HG03139 (cell line): ENCODE data around the gene INTS15.

Source experiments
- ATAC-seq: cut with Tn5 transposase; IDR thresholded peaks from one replicate; pipeline ENCODE4 v1.9.1; 2021; ENCODE audit not compliant: unreplicated experiment

Gene INTS15

GRCh38 chr7:6642239-6642839, 52.5 kb downstream of the INTS15 start:
- ATAC-seq = no peak

DNA sequence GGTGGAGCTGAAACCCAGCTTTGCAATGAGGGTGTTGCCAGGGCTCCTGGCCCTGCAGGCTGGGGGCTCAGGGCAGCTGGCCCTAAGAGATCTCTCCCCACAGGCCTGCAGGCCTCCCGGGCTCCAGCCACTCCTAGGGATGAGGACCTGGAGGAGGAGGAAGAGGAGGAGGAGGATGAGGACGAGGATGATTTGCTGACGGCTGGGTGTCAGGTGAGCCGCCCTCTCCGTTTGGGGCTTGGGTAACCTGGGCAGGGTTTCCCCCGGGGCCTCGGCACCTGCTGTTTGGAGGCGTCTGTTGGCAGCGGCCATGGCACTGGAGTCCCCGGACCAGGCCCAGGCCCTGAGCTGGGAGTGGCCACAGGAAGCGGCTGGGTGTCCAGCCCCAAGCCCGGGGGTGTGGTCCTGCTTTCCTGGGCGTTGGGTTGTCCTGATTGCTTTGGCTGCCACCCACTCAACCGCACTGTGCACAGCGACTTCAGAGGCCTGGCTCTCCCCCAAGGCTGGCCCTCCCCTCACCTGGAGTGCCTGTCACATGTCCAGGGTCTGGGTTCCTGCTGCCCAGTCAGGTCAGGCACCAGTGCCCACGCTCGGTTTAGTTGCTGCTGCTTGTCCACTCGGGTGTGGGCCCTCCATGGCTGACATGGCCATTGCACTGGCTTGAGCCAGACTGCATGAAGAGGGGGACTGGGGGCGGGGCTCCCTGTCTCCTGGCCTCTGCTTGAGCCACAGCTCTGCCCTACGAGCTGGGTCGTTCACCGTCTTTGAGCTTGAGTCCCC, 53.2 kb downstream of the INTS15 start:
- ATAC-seq = no peak

DNA sequence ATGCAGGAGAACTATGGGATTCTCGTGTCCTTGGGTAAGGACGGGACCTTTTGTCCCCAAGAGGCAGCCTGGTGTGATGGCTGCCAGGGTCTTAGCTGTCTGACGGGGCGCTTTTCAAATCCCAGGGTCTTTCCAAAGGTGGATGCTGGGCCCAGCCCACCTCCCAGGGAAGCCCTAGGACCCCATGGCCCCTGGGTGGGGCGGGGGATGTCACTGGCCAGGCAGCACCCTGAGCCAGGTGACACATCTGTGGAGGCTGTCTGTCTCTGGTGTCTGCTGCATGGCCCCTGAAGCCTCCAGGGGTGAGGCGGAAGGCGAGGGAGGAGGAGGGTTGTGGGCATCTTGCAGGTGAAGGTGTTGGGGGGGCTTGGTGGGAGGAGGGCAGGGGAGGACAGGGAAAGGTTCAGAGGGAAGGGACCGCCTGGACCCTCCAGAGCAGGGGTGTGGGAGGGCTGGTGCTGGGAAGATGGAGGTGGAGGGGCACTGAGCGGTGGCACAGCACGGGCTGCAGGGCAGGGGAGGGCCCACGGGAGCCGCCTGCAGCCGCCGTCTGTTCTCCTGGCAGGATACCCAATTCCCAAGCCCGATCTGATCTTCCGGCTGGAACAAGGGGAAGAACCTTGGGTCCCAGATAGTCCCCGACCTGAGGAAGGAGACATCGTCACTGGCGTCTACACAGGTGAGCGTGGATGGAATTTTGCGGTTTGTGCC, 54.2 kb downstream of the INTS15 start:
- ATAC-seq = no peak

GRCh38 chr7:6644728-6645127, 54.9 kb downstream of the INTS15 start:
- no peak for ATAC-seq

DNA sequence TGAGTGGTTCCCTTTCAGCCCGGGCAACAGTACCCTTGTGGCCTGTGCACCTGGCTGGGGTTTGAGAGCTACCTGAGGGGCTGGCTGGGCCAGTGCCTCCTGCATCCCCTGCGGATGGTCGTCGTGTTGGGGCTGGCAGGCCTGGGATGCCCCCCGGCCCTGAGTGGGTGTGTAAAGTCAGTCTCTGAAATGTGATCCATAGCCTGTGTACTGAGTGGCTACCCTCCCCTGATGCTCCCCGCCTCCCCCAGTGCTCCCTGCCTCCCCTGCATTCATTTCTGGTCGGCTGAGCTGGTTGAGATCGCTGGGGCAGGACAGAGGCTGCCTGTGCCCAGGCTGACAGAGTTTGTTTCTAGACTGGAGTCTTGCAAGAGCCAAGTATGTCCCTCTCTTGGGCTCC, 56.6 kb downstream of the INTS15 start:
- no peak for ATAC-seq

DNA sequence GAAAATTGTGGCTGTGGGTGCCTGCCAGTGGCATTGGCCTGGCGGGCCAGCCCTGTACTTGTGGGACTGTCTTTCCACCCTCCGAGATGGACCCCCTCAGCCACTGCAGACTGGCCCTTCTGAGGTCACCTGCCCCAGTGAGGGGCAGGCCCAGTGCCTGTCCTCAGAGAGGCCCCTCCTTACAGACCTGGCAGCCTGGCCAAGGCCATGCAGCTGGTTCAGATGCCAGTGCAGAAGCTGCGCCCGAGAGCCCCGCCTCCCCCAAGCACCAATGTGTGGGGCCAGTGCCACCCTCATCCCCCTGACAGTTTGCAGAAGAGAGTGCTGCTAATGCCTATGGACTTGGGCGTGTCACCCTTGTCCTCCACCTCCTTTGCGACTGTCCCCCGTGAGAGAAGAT, 57.3 kb downstream of the INTS15 start:
- no peak for ATAC-seq

GRCh38 chr7:6647541-6647940, 57.7 kb downstream of the INTS15 start:
- no peak for ATAC-seq

DNA sequence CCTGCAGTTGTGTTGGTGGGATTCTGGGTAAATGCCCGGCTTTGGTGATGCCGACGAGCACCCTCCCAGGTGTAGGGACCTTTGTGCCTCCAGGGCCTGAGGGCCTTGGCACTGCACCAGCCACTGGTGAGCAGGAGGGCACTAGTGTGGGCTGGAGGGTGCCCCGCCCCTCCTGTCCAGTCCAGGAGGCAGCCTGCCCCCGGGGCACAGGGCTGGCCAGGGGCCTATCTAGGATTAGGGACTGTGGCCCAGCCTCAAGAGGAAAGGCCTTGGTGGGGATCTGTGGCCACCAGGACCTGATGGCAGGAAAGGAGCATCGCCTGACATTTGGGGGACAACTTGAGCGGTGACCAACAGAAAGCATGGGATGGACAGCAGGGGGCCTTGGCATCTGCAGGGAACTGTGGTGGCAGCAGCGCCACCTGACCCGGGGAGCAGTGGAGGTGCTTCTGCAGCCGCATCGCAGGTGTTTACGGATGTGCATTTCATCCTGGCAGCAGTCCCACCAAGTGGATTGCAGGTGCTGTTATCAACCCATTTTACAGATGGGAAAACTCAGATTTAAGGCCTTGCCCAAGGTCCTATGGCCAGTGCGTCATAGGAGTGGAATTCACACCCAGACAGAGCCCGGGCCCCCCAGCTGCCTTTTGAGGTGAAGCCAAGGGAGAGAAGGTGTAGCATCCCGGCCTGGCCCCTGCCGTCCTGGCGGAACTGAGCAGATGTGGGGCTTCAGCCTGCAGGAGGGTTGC, 58.4 kb downstream of the INTS15 start:
- no peak for ATAC-seq

- no peak for ATAC-seq
Observed at GRCh38 chr7:6648815-6649104, 58.9 kb downstream of the INTS15 start.

- no peak for ATAC-seq
Observed at GRCh38 chr7:6649241-6649961, 59.6 kb downstream of the INTS15 start.

GRCh38 chr7:6650086-6650485, 60.3 kb downstream of the INTS15 start:
- no peak for ATAC-seq

- ATAC-seq = no peak
Observed at GRCh38 chr7:6650521-6651011, 60.7 kb downstream of the INTS15 start.

DNA sequence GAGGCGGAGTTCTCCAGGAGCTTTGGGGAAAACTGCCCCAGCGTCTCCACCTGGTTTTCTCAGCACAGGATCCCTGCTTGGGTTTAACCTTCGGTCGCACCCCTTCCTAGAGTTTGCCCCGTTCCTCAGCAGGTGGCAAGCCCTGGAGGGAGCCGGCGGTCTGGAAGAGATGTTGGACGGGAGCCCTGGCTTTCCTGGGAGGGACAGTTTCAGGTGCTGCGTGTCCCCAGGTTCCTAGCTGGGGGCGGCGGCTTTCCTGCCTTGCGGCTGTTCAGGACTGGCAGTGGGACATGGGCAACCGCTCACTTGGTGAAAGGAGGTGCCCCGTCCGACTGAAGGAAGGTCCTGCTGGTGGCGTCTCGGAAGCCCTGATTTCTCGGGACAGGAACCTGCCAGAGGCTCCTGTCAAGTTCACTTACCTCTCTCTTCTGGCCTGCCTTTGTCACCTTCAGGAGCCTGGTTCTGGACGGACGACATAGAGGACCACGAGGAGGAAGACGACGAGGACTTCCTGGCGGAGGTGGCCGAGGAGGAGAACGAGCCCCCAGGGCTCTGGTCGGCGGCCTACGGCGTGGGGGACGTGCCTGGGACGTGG, 62.1 kb downstream of the INTS15 start:
- no peak for ATAC-seq

GRCh38 chr7:6652446-6653011, 62.7 kb downstream of the INTS15 start:
- no peak for ATAC-seq

DNA sequence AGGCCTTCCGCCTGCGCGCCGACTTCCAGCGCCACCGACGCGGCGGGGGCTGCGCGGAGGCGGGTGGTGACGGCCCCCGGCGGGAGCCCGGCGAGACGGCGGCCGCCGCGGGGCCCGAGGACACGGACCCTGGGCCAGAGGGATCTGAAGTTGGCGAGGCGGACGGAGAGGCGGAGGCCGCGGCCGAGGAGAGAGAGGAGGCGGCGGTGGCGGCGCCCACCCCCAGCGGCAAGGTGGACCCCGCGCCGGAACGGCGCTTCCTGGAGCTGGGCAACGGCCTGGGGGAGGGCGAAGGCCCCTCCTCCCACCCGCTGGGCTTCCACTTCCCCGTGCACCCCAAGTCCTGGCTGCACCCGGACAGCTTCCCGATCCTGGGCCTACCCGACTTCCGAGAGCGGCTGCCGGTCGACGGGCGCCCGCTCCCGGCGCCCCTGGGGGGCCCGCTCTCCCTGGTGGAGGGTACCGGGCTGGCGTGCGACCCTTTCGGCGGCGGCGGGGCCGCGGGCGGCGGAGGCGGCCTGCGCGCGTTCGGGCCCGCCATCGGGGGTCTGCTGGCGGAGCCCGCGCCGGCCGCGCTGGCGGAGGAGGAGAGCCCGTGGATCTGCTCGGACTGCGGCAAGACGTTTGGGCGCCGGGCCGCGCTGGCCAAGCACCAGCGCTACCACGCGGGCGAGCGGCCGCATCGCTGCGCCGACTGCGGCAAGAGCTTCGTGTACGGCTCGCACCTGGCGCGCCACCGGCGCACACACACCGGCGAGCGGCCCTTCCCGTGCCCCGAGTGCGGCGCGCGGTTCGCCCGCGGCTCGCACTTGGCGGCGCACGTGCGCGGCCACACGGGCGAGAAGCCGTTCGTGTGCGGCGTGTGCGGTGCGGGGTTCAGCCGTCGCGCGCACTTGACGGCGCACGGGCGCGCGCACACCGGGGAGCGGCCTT, 63.5 kb downstream of the INTS15 start:
- no peak for ATAC-seq

DNA sequence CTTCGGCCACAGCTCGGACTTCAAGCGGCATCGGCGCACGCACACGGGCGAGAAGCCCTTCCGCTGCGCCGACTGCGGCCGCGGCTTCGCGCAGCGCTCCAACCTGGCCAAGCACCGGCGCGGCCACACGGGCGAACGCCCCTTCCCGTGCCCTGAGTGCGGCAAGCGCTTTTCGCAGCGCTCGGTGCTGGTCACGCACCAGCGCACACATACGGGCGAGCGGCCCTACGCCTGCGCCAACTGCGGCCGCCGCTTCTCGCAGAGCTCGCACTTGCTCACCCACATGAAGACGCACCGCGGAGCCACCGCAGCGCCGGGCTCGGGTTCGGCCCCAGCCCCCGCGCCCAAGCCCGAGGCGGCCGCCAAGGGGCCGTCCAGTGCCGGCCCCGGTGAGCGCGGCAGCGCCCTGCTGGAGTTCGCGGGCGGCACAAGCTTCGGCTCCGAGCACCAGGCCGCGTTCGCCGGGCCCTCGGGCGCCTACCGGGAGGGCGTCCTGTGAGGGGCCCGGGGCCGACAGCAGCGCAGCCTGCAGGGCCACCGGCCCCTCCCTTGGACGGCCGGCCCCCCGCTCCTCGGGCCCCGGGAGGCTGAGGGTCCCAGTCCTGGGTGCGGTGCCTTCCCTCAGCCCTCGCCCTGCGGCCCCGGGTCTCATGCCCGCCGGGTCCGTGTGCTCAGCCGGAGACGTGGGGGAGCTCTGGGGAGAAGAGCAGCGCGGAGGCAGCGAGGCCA, 64.5 kb downstream of the INTS15 start:
- no peak for ATAC-seq

GRCh38 chr7:6654842-6655610, 65.2 kb downstream of the INTS15 start:
- no peak for ATAC-seq
